Esophagus squamous epithelium (tissue), 5 donors: ENCODE data around the gene LINGO3. TPM values are rescaled to one million over a fixed set of nuclear protein-coding genes. Genes with fewer than 3 reads are reported as not detected.

ENCODE experiments used
- DNase-seq: peaks from one replicate; lab custom pipeline; 2025; lab: John Stamatoyannopoulos, UW
- H3K27ac ChIP-seq, 4 donors: fragments of 200-600 bp; sonication (generic); one replicate each; pipeline ENCODE4 v1.5.1; 2016 to 2019; ENCODE audit warnings: mild to moderate bottlenecking in 1 of 4
- H3K27me3 ChIP-seq, 4 donors: fragments of 200-600 bp; sonication (generic); 1 replicate in 3 of 4; 2 replicates in 1 of 4; pipeline versions ENCODE4 v1.5.1 to v1.6.0; 2017 to 2021; ENCODE audit warnings: antibody characterized with exemption in 1 of 4
- H3K36me3 ChIP-seq, 3 donors: fragments of 200-600 bp; sonication (generic); one replicate each; pipeline ENCODE4 v1.5.1; 2016 to 2019
- H3K4me1 ChIP-seq, 3 donors: fragments of 200-600 bp; sonication (generic); one replicate each; pipeline ENCODE4 v1.5.1; 2017 to 2019
- H3K4me3 ChIP-seq, 4 donors: fragments of 200-600 bp; sonication (generic); 1 replicate in 3 of 4; 2 replicates in 1 of 4; pipeline ENCODE4 v1.5.1; 2016 to 2019; ENCODE audit warnings: mild to moderate bottlenecking in 2 of 4, moderate library complexity in 1 of 4
- H3K9me3 ChIP-seq, 3 donors: fragments of 200-600 bp; sonication (generic); one replicate each; pipeline ENCODE4 v1.5.1; 2016 to 2019
- POLR2A ChIP-seq, 4 donors: fragments of 450-650 bp; IDR thresholded peaks; one replicate each; pipeline ENCODE4 v1.6.1; 2017; ENCODE audit warnings: antibody characterized with exemption in 4 of 4, mild to moderate bottlenecking in 4 of 4, moderate library complexity in 3 of 4
- WGBS, 2 donors: methylation state at CpG; one replicate each; pipeline ENCODE4 v1.1.5; 2018; 5-methylcytosine and 5-hydroxymethylcytosine counted together
- intact Hi-C: fragments of 100-400 bp; cut with DNase I; formaldehyde crosslinking; loops from one replicate; pipeline ENCODE4 v1.15.0; 2022
- total RNA-seq, 4 donors: library from RNA; depleted of rRNA; stranded (reverse); fragments of >200 nt; gene quantifications; one replicate each; pipeline ENCODE4 v1.1.0, GENCODE V29; 2016
- TF ChIP-seq, protein P1 (sequence below), 6 experiments: fragments of 450-650 bp in 4 of 6; fragments of 200-600 bp in 2 of 6; sonication (generic) in 2 of 6; IDR thresholded peaks; one replicate each; pipeline ENCODE4 v1.5.1; 2016 to 2019; ENCODE audit warnings: antibody characterized with exemption in 6 of 6, mild to moderate bottlenecking in 4 of 6, moderate library complexity in 4 of 6
- donor health status: DM: yes; HTN: yes; CAD: no.

LINGO3 gene
- total RNA-seq, 4 donors from 2014 or later = 0.09 TPM; not detected in 3

GRCh38 chr19:2323707-2324106, 15.8 kb upstream of the LINGO3 start:
- Histone ChIP-seq H3K4me3 (no peak overlapping the region), H3K27me3 (no peaks in the 10 kb centered on the region), H3K27ac (no peak overlapping the region), H3K4me1 (peaks cover 11 to 26% (median 14%) of the 10 kb centered on the region in 3 donors), H3K36me3 (peaks cover 7 to 62% (median 16%) of the 10 kb centered on the region in 3 donors), H3K9me3 (no peaks in the 10 kb centered on the region)
- WGBS, 2 donors = 83 to 95% methylated on average over 17 to 19 of the region's 19 CpGs
- intact Hi-C loops = no loop called here
- DNase-seq = no peak
- no peak for TF ChIP-seq POLR2A (IDR thresholded peaks at IDR 0.05)
- TF ChIP-seq, protein P1, sequence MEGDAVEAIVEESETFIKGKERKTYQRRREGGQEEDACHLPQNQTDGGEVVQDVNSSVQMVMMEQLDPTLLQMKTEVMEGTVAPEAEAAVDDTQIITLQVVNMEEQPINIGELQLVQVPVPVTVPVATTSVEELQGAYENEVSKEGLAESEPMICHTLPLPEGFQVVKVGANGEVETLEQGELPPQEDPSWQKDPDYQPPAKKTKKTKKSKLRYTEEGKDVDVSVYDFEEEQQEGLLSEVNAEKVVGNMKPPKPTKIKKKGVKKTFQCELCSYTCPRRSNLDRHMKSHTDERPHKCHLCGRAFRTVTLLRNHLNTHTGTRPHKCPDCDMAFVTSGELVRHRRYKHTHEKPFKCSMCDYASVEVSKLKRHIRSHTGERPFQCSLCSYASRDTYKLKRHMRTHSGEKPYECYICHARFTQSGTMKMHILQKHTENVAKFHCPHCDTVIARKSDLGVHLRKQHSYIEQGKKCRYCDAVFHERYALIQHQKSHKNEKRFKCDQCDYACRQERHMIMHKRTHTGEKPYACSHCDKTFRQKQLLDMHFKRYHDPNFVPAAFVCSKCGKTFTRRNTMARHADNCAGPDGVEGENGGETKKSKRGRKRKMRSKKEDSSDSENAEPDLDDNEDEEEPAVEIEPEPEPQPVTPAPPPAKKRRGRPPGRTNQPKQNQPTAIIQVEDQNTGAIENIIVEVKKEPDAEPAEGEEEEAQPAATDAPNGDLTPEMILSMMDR (IDR thresholded peaks at IDR 0.05) = no peak

- 64 to 86% methylated on average over 2 to 12 of the region's 39 CpGs for WGBS, 2 donors
- Histone ChIP-seq H3K9me3 (no peaks in the 10 kb centered on the region), H3K4me1 (peaks cover 2 to 13% (median 3%) of the 10 kb centered on the region in 3 donors), H3K4me3 (no peak overlapping the region), H3K27ac (no peak overlapping the region), H3K36me3 (peaks cover 7 to 60% (median 16%) of the 10 kb centered on the region in 3 donors), H3K27me3 (no peaks in the 10 kb centered on the region)
- no peak for DNase-seq
- intact Hi-C loops = no loop called here
- TF ChIP-seq POLR2A (IDR thresholded peaks at IDR 0.05) = no peak
- TF ChIP-seq, protein P1 (IDR thresholded peaks at IDR 0.05) = no peak
Observed at GRCh38 chr19:2321565-2322283, 13.8 kb upstream of the LINGO3 start.

GRCh38 chr19:2320939-2321338, 13.0 kb upstream of the LINGO3 start:
- peaks cover 0 to 9% (median 0%) of the 10 kb centered on the region in 3 donors for H3K4me1 ChIP-seq
- TF ChIP-seq POLR2A (IDR thresholded peaks at IDR 0.05) = no peak
- TF ChIP-seq, protein P1 (IDR thresholded peaks at IDR 0.05) = no peak
- intact Hi-C loops = no loop called here
- 92 to 97% methylated on average over 5 to 9 of the region's 12 CpGs for WGBS, 2 donors
- peaks cover 7 to 54% (median 16%) of the 10 kb centered on the region in 3 donors for H3K36me3 ChIP-seq
- H3K27me3 ChIP-seq = no peaks in the 10 kb centered on the region
- no peak overlapping the region for H3K27ac ChIP-seq
- H3K9me3 ChIP-seq = no peaks in the 10 kb centered on the region
- H3K4me3 ChIP-seq = no peak overlapping the region
- no peak for DNase-seq

DNA sequence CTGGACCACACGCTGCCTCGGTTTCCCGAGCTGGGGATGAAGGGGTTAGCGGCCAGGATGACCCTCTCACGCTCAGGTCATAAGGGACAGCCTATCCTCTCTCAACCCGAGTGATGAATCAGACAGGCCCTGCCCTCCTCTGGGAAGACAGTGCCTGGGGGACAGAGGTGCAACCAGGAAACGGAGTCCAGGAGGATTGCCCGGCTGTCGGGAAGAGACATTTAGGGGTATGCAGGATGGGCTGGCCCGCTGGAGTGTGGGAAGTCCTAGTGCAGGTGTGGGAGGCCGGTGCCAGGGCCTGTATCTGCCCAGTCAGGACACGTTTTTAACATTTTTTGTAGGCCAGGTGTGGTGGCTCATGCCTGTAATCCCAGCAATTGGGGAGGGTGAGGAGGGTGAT, 12.1 kb upstream of the LINGO3 start:
- TF ChIP-seq, protein P1 (IDR thresholded peaks at IDR 0.05) = no peak
- TF ChIP-seq POLR2A (IDR thresholded peaks at IDR 0.05) = no peak
- intact Hi-C loops = no loop called here
- Histone ChIP-seq H3K27me3 (no peaks in the 10 kb centered on the region), H3K4me3 (no peak overlapping the region), H3K36me3 (peaks cover 7 to 45% (median 16%) of the 10 kb centered on the region in 3 donors), H3K9me3 (peaks cover 0 to 2% (median 0%) of the 10 kb centered on the region in 3 donors), H3K27ac (no peak overlapping the region), H3K4me1 (peaks cover 0 to 4% (median 0%) of the 10 kb centered on the region in 3 donors)
- DNase-seq = no peak
- 27 to 45% methylated on average over 4 to 8 of the region's 12 CpGs for WGBS, 2 donors

- DNase-seq = no peak
- Histone ChIP-seq H3K27me3 (peaks cover 0 to 2% (median 0%) of the 10 kb centered on the region in 4 donors), H3K36me3 (peaks cover 7 to 40% (median 16%) of the 10 kb centered on the region in 3 donors), H3K4me1 (peaks cover 0 to 4% (median 0%) of the 10 kb centered on the region in 3 donors), H3K9me3 (peaks cover 0 to 7% (median 0%) of the 10 kb centered on the region in 3 donors), H3K4me3 (no peak overlapping the region), H3K27ac (no peak overlapping the region)
- TF ChIP-seq, protein P1 (IDR thresholded peaks at IDR 0.05) = no peak
- TF ChIP-seq POLR2A (IDR thresholded peaks at IDR 0.05) = no peak
- intact Hi-C loops = no loop called here
- 78 to 93% methylated on average over 9 to 10 of the region's 20 CpGs for WGBS, 2 donors
Observed at GRCh38 chr19:2319551-2319950, 11.6 kb upstream of the LINGO3 start.
